Nephron (organoid): Measurements from ENCODE around the gene MIA2.

Experiments
- H3K27ac Mint-ChIP-seq, 3 experiments: 2 replicates each; pipeline ENCODE4 v1.8.0; 2020; ENCODE audit warnings: mixed read lengths in 3 of 3, mild to moderate bottlenecking in 2 of 3, moderate library complexity in 1 of 3
- H3K27me3 Mint-ChIP-seq: 2 replicates; pipeline ENCODE4 v1.8.0; 2021; ENCODE audit warnings: low read depth, mild to moderate bottlenecking, moderate library complexity, mixed read lengths
- H3K36me3 Mint-ChIP-seq: 2 replicates; pipeline ENCODE4 v1.8.0; 2020; ENCODE audit warnings: low read depth, mixed read lengths
- H3K4me1 Mint-ChIP-seq: 2 replicates; pipeline ENCODE4 v1.8.0; 2020; ENCODE audit warnings: mixed read lengths
- H3K4me3 Mint-ChIP-seq, 3 experiments: 2 replicates each; pipeline ENCODE4 v1.8.0; 2020; ENCODE audit warnings: mild to moderate bottlenecking in 3 of 3, mixed read lengths in 3 of 3, moderate library complexity in 2 of 3
- H3K9me3 Mint-ChIP-seq: 2 replicates; pipeline ENCODE4 v1.8.0; 2020; ENCODE audit warnings: mixed read lengths
- CTCF ChIP-seq, 3 experiments: fragments of 200-600 bp; sonication (generic); IDR thresholded peaks; one replicate each; pipeline ENCODE4 v1.5.0; 2021; ENCODE audit warnings: antibody characterized with exemption in 3 of 3; ENCODE audit not compliant: unreplicated experiment in 3 of 3

Gene MIA2

GRCh38 chr14:39370415-39370814 is 136.7 kb downstream of the MIA2 start:
- Mint-ChIP-seq H3K36me3 (peaks cover 8% of the 10 kb centered on the region), H3K4me3 (no peak overlapping the region), H3K27me3 (no peaks in the 10 kb centered on the region)

DNA sequence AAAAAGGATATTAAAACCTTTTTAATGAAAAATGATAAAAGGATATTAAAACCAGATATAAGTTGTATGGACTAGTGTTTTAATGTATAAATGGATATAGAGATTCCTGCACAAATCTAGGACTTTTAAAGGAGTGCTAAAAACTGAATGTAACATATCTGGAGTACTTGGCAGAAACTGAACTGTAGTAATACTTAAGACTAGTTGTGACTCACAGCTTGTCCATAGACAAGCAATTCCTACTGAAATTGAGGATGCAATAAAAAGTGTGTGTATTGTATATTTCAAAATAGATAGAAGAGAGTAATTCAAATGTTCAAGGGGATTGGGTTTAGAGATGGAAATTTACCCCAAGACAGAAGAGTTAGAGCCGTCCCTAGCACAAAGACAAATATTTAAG is 138.9 kb downstream of the MIA2 start:
- H3K36me3 Mint-ChIP-seq: no peaks in the 10 kb centered on the region
- peaks cover 10% of the 10 kb centered on the region for H3K4me1 Mint-ChIP-seq
- H3K9me3 Mint-ChIP-seq: no peaks in the 10 kb centered on the region
- H3K27ac Mint-ChIP-seq: no peak overlapping the region
- TF ChIP-seq CTCF (IDR thresholded peaks at IDR 0.05; ENCODE audit: unreplicated experiment in 3 of 3): no peak
- no peaks in the 10 kb centered on the region for H3K27me3 Mint-ChIP-seq
- H3K4me3 Mint-ChIP-seq: no peak overlapping the region

More at GRCh38 chr14:39370415-39370814, 136.7 kb downstream of the MIA2 start:
- Mint-ChIP-seq H3K4me1 (no peaks in the 10 kb centered on the region), H3K9me3 (peaks cover 6% of the 10 kb centered on the region), H3K27ac (no peak overlapping the region)
- no peak for TF ChIP-seq CTCF (IDR thresholded peaks at IDR 0.05; ENCODE audit: unreplicated experiment in 3 of 3)

DNA sequence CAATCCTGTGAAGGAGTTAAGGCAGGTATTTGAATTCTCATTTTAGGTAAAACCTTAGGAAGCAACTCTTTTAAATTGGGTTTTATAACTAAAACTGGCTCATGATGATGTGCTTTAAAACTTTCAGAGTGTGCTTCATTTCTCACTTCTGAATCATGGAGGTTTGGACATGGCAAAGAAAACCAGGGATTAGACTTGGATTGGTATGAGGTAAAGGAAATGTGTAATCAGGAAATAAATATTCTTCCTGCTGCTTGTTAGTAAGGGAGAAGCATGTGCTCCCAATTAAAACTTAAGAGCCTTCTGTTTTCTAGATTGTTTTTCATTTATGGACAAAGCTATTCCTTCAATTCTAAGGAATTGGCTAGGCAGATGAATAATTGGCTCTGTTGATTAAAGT is 141.1 kb downstream of the MIA2 start:
- Mint-ChIP-seq H3K9me3 (no peaks in the 10 kb centered on the region), H3K4me3 (no peak overlapping the region), H3K36me3 (no peaks in the 10 kb centered on the region), H3K27me3 (no peaks in the 10 kb centered on the region), H3K4me1 (peaks cover 10% of the 10 kb centered on the region), H3K27ac (no peak overlapping the region)
- no peak for TF ChIP-seq CTCF (IDR thresholded peaks at IDR 0.05; ENCODE audit: unreplicated experiment in 3 of 3)

GRCh38 chr14:39376667-39377403 is 143.1 kb downstream of the MIA2 start:
- no peaks in the 10 kb centered on the region for H3K27me3 Mint-ChIP-seq
- no peaks in the 10 kb centered on the region for H3K36me3 Mint-ChIP-seq
- H3K9me3 Mint-ChIP-seq: no peaks in the 10 kb centered on the region
- H3K4me3 Mint-ChIP-seq: no peak overlapping the region
- H3K4me1 Mint-ChIP-seq: peaks cover 10% of the 10 kb centered on the region
- peak overlapping the region; percentile 1 to 26 (median 12) for H3K27ac Mint-ChIP-seq
- TF ChIP-seq CTCF (IDR thresholded peaks at IDR 0.05; ENCODE audit: unreplicated experiment in 3 of 3): no peak

- no peaks in the 10 kb centered on the region for H3K9me3 Mint-ChIP-seq
- no peaks in the 10 kb centered on the region for H3K27me3 Mint-ChIP-seq
- H3K27ac Mint-ChIP-seq: peak overlapping the region; percentile 21 to 37 (median 36)
- TF ChIP-seq CTCF (IDR thresholded peaks at IDR 0.05; ENCODE audit: unreplicated experiment in 3 of 3): no peak
- peaks cover 9% of the 10 kb centered on the region for H3K4me1 Mint-ChIP-seq
- peaks cover 4% of the 10 kb centered on the region for H3K36me3 Mint-ChIP-seq
- H3K4me3 Mint-ChIP-seq: no peak overlapping the region
These were observed 147.7 kb downstream of the MIA2 start for GRCh38 chr14:39381366-39381765.

DNA sequence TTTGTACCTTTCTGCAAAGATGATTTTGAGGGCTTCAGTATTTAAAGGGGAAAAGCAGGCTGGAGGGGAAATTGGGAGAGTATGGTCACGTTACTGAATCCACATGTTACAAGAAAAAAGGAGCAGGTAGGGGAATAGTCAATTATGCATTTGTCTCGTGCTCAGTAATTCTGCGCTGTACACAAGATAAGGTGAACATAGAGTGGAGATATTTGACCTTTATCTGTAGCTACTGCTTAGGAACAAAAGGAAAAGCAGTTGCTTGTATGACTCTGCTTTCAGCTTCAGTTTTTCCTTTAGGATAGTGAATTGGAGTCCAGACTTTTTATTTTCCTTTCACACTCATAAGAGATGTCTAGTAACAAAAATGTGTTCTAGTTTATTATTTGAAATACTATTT is 148.7 kb downstream of the MIA2 start:
- H3K27ac Mint-ChIP-seq: no peak overlapping the region
- H3K27me3 Mint-ChIP-seq: no peaks in the 10 kb centered on the region
- no peaks in the 10 kb centered on the region for H3K4me1 Mint-ChIP-seq
- H3K9me3 Mint-ChIP-seq: no peaks in the 10 kb centered on the region
- H3K36me3 Mint-ChIP-seq: peaks cover 15% of the 10 kb centered on the region
- H3K4me3 Mint-ChIP-seq: no peak overlapping the region
- no peak for TF ChIP-seq CTCF (IDR thresholded peaks at IDR 0.05; ENCODE audit: unreplicated experiment in 3 of 3)
